Activated CD4-positive, CD25-positive, alpha-beta regulatory T cell treated with anti-CD3 and anti-CD28 coated beads, Interleukin-2, amount 50 U/mL, for 72 hours (primary cell): ENCODE data around the gene SNX12.
"Not testable (repeated sequence)": the region's sequence is repeated elsewhere in the genome, so short reads cannot be mapped to it uniquely, and the experiment has no call there.

Source experiments
- DNase-seq: peaks from one replicate; pipeline ENCODE4 v3.0.0; 2021

Gene SNX12

DNA sequence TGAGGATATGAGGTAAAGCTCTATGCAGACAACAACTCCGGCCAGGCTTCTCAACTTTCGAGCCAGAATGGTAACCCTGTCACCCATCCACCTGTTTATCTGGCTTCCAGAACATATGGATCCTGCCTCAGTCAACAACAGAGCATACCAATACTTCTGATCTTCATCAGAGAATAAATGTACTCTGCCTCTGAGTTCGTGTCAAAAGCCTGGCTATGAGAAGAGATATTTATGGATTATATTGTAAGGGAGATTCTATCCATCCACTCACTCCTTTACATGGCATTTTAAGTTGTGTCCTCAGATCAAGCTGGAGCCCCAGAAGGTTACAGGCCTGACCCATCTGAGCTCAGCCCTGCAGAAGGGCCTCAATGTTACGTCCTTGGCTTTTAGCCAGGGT, 17.8 kb upstream of the SNX12 start:
- no peak for DNase-seq

DNA sequence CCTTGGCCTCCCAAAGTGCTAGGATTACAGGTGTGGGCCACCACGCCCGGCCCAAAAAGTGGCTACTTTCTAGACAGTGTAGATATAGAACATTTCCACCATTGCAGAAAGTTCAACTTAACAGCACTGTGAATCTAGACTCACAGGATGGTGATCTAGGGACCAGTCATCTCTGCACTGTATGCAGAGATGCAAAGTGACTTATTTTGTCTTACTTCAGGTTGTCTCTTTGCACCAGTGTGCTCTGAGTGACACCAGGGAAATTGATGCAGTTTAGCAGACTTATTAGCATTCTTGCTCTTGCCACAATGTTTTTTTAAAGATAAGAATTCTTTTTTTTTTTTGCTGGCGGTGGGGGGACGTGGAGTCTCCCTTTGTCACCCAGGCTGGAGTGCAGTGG, 14.7 kb upstream of the SNX12 start:
- DNase-seq, result no peak

DNA sequence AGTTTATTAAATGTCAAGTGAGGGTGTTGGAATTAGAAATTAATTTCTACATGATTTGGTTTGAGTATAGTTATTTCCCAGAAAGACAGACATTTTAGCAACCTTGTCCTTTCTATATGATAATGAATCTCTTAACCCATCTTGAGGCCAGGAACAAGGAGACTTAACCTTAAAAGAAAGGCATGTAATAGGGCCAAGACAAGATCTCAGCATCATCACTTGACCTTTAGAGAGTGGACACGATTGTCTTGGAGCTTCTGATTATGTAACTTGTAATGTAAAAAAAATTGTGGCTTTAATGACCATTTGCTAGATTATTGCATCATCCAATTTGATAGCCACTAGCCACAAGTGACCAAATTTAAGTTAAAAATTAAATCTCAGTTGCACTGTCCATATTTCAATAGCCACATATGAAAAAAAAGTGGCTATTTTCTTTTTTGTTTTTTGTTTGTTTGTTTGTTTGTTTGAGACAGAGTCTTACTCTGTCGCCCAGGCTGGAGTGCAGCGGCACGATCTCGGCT, 14.1 kb upstream of the SNX12 start:
- DNase-seq, result no peak

DNA sequence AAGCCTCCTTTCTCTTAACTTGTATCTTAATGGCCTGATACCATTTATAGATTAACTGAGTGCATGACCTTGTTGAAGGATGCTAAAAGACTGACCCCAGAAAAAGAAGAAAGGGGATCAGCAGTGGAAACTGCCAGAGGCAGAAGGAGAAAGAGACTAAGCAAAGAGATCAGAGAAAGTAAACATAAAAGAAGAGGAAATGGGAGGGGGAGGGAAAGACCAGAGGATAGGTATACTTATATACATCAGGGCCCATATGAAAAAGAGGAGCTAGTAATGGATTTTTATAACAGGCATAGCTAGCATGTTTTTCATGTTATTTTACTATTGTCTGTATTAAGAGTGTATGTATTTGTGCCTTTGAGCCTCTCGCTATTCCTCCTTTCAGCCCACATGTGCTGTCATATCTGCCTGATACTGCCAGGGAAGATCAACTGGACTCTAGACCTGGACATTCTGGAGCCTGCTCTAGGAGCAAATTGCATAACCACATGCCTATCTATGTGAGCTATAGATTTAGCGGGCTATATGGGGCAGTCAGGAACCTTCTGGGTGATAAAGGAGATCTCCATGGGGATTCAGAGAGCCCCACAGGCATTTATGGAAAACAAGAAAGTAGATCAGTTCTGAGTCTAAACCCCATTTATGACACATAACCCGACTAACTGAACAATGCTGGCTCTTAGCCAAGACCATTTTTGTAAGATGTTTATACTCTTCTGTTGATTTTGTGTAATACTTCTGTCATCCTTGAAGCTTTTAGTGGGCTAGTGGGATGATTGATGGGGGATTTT, 13.4 kb upstream of the SNX12 start:
- no peak for DNase-seq

DNA sequence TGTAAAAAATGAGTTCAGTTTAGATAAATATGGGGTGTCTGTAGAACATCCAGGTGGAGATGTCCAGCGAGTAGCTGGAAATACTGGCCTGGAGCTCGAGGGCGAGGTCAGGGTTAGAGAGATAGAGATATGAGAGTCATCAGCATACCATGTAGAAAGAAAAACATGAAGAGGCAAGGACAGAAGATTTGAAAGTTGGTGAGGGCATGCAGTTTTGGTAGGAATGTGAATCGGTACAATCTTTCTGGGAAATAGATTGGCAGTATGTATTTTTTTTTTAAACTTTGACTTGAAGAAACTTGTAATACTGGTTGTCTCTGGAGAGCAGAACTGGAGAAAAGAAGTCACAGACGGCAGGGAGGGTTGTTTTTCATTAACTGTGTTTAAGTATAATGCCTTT, 2.4 kb upstream of the SNX12 start:
- no peak for DNase-seq

DNA sequence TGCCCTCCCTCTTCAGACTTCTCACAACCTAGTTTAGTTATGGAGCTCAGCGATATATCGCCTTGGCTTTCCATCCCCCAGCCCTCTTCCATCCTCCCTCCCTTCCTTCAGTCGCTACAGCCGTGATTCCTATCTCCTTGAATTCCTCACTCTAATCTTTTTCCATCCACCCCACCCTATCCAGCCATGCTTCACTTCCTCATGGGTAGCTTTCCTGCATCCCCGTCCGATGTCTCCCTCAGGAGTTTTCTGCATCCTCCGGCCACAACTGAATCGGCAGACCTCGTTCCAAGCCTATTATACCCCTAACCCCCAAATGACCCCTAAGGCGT, 456 bp downstream of the SNX12 start:
- no peak for DNase-seq

DNA sequence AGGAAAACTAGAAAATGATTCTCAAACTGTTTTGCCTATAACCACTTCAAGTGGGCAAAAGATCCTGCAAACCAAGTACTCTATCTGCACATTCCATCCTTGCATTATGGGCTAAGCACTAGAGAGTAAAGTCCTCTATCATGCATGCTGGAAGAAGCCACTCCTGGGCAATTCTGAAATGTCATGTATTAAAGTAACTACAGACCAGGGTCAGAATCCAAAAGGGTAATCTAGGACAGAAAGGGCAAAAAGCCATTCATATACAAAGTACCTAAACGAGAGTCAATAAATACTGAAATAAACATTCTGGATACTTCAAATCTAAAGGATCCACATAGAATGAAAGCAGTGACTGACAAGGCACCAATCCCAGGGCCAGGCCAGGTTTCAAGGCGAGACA, 1.0 kb downstream of the SNX12 start:
- DNase-seq, result no peak

DNA sequence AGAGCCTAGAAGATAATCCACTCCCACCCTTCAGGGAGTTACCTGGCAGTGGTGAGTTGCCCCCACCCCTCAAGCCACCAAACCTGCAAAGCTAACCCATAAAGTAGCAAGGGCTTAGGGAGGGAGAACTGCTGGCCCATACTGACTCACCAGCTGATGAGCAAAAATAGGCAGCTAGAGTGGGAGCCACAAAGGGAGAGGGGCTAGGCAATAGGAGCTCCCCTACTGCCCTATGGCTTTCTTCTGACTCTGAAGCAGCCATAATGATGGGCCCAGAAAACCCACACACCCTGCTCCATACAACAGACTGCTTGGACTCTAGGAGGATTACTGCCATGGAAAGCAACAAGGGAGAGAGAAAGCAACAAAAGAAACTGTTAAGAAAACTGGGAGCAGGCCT, 8.0 kb downstream of the SNX12 start:
- no peak for DNase-seq

DNA sequence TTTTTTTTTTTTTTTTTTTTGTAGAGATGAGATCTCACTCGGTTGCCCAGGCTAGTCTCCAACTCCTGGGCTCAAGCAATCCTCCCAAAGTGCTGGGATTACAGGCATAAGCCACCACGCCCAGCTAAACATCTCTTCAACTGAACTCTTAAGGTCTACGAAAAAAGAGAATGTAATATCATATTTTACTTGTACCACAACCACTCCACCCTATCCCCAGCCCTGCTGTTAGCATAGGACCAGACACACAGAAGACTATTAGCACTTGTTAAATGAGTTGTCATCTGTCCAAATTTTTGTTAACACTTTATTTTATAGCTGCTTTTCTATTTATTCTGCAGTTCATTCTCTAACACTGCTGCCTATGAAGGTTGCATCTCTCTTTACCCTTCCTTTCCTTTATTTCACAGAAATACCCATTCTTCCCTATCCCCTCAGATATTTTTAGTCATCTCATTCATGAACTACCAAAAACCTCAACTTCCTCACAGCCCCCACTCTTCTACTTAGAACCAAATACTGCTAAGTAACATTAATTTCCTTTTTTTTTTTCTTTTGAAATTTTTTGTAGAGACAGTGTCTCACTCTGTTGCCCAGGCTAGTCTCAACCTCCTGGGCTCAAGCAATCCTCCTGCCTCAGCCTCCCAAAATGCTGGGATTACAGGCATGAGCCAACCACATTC, 10.1 kb downstream of the SNX12 start:
- DNase-seq, result no peak

DNA sequence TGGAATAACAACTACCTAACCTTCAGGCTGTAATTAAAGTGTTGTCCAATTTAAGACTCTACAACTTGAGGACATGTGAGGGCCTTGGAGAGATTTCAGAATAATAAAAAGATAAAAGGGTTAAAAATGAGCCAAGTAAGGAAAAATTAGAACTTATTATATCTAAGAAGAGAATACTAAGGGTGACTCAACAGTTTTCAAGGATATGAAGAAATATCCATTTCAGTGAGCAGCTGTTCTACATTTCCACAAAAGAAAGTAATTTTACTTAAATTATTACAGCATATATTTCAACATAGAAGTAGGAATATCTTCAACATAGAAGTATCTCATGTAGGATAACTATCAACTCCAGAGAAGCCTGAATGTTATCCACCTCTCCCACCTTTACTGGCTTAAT, 11.3 kb downstream of the SNX12 start:
- DNase-seq, result no peak

DNA sequence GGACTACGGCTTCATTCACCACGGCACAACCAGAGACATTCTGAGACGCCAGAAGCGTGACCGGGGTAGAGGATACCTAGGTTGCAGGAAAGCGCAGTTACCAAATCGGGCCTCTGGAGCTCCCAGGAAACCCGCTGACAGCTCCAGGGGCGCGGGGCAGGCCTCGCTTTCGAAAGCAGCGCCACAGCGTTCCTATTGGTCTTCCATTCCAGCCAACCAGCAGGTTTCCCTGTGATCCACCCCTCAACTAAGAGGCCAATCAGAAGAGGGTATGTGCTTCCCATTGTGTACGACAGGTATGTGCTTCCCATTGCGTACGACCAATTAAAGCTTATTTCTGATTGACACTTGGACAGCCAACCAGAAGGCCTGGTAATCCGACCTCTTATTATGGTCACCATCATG, 14.9 kb downstream of the SNX12 start:
- no peak for DNase-seq

DNA sequence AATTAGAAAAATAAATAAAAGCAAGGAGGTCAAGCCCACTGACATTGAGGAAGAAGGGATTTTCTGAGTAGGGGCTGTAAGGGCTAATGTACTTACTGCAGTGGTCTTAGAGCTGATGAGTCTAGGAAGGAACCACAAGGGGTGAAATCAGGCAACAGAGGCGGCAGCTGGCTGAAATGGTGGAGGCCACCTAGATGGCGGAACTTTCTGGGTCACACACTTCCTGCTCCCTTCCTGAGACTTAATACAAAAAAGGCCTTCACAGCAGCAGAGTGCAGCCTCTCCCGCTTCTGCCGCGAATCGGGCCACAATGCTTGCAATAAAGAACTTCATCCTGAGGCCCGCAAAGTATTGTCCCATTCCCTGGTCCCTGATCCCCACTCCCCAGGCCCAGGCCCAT, 15.4 kb downstream of the SNX12 start:
- no peak for DNase-seq

DNA sequence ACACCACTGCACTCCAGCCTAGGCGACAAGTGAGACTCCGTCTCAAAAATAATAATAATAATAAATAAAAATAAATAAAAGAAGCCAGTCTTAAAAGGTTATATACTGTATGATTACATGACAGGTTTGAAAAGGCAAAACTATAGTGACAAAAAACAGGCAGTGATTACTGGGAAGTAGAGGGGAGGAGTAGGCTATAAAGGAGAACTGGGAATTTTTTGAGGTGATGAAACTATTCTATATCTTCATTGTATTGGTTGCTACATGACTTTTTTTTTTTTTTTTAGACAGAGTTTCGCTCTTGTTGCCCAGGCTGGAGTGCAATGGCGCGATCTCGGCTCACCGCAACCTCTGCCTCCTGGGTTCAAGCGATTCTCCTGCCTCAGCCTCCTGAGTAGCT, 20.2 kb downstream of the SNX12 start:
- not testable (repeated sequence) for DNase-seq

DNA sequence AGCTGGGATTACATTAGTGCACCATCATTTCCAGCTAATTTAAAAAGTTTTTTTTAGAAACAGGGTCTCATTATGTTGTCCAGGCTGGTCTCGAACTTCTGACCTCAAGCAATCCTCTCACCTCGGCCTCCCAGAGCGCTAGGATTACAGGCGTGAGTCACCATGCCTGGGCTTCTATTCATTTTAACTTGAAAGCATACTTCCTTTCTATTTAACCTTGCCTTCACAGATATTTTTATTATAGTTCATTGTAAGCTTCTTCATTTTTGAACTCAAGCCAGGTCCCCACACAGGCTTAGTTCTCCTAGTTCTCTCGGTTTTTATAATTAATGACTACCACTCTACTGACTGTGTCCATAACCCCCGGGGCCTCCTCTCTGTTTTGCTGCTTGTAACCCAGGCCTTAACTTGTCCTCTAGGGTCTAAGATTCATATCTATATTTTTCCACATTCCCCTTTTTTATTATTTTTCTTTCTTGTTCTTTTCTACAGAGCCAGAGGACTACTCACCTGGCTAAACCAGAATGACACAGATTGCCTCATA, 50.7 kb downstream of the SNX12 start:
- no peak for DNase-seq
